Measurements from ENCODE around the gene RIBC1. TPM values are rescaled to one million over a fixed set of nuclear protein-coding genes. Genes with fewer than 3 reads are reported as not detected.

RIBC1 gene
- polyA plus RNA-seq, 2 of the 4 experiments (the other 2 are of a cell fraction) = 0.52 to 0.96 TPM

DNA sequence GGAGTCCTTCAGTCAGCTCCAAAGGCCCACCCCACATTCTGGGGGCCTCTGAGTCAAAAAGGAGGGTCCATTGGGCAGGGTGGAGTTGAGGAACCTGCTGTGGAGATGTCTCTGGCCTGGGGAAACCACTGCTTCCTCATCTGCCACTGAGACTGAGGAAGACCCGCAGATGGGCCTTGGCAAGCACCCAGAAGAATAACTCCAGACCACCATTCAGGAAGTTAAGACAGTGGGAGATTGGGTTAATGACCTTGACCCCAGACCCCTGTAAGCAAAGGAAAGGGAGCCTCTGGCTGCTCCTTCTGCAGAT lies 19.6 kb downstream of the RIBC1 start:
- TF ChIP-seq, protein P1, sequence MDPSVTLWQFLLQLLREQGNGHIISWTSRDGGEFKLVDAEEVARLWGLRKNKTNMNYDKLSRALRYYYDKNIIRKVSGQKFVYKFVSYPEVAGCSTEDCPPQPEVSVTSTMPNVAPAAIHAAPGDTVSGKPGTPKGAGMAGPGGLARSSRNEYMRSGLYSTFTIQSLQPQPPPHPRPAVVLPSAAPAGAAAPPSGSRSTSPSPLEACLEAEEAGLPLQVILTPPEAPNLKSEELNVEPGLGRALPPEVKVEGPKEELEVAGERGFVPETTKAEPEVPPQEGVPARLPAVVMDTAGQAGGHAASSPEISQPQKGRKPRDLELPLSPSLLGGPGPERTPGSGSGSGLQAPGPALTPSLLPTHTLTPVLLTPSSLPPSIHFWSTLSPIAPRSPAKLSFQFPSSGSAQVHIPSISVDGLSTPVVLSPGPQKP (IDR thresholded peaks at IDR 0.05; ENCODE audit: low read depth, low read length) = no peak
- TF ChIP-seq RNF2 (IDR thresholded peaks at IDR 0.05; ENCODE audit: borderline replicate concordance, low read depth) = no peak
- no peak for DNase-seq (ENCODE audit: low read depth in 1 of 2, low spot score in 1 of 2)
- Histone ChIP-seq H3K4me2 (peak overlapping the region; percentile 98), H3K27ac (peak overlapping the region; percentile 90 to 95), H3K4me3 (peak overlapping the region; percentile 46), H3K4me1 (peaks cover 11% of the 10 kb centered on the region), H3K9me3 (no peaks in the 10 kb centered on the region)
- ChIA-PET POLR2A (interaction anchor here (0.5 to 2.4 kb wide), 2 partner anchors 20 to 33 kb away, joined by 4 to 11 read pairs; partner anchors contain the start of genes RIBC1 and SMC1A), CTCF (interaction anchor here (0.7 to 2.3 kb wide), 3 partner anchors 8 to 129 kb away, joined by 3 to 5 read pairs (median 5); no protein-coding TSS in a partner anchor)
- WGBS (ENCODE audit: missing lambda C conversion rate) = no CpG with 5 or more reads among the region's 1 CpG
- FAIRE-seq = no peak
- ATAC-seq = no peak

DNA sequence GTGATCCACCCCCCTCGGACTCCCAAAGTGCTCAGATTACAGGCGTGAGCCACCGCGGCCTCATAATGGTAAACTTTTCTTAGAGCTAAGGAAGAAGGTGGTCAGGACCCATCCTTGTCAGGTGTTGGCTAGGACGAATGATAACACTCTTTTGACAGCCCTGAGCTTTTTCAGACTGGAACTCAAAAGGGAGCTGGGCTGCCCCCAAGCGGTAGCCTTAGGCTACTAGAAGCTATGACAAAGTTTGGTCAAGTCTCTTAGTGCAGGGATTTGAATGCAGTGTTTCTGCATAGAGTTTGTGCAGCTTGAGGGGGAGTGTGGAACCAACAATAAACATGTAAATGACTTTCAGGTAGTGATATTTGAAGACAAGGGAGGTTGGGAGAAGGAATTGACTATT lies 23.3 kb downstream of the RIBC1 start:
- ATAC-seq (peak; percentile 44 to 62; a peak in 4 of 6 replicates), DNase-seq (ENCODE audit: low read depth in 1 of 2, low spot score in 1 of 2) (peak; percentile 28 to 53), FAIRE-seq (no peak)
- no peak overlapping the region for H3K4me2 ChIP-seq
- no peak overlapping the region for H3K27ac ChIP-seq
- peaks cover 4% of the 10 kb centered on the region; the same call in 2 of the 3 replicates for H3K4me1 ChIP-seq
- no peak for TF ChIP-seq RNF2 (IDR thresholded peaks at IDR 0.05; ENCODE audit: borderline replicate concordance, low read depth)
- TF ChIP-seq RAD21 (conservative IDR thresholded peaks at IDR 0.05 in 1 of 2, IDR thresholded peaks at IDR 0.05 in 1 of 2) = peak; percentile 55 to 70
- no peak for TF ChIP-seq NPAS2 (CRISPR knock-in tag; IDR thresholded peaks at IDR 0.05; ENCODE audit: borderline replicate concordance)
- no peak for TF ChIP-seq JUNB (IDR thresholded peaks at IDR 0.05)
- TF ChIP-seq, protein P2, sequence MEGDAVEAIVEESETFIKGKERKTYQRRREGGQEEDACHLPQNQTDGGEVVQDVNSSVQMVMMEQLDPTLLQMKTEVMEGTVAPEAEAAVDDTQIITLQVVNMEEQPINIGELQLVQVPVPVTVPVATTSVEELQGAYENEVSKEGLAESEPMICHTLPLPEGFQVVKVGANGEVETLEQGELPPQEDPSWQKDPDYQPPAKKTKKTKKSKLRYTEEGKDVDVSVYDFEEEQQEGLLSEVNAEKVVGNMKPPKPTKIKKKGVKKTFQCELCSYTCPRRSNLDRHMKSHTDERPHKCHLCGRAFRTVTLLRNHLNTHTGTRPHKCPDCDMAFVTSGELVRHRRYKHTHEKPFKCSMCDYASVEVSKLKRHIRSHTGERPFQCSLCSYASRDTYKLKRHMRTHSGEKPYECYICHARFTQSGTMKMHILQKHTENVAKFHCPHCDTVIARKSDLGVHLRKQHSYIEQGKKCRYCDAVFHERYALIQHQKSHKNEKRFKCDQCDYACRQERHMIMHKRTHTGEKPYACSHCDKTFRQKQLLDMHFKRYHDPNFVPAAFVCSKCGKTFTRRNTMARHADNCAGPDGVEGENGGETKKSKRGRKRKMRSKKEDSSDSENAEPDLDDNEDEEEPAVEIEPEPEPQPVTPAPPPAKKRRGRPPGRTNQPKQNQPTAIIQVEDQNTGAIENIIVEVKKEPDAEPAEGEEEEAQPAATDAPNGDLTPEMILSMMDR (IDR thresholded peaks at IDR 0.05) = peak; percentile 54
- peak; percentile 43 for TF ChIP-seq SMC3 (IDR thresholded peaks at IDR 0.05)
- TF ChIP-seq HOXB13 (CRISPR knock-in tag; IDR thresholded peaks at IDR 0.05; ENCODE audit: low read depth) = no peak
- ChIA-PET POLR2A (interaction anchor here (1.1 kb wide), 1 partner anchor 23 kb away, joined by 3 read pairs; the partner anchor contains the start of gene RIBC1), CTCF (interaction anchor here (0.6 to 4.4 kb wide), 24 partner anchors 9 to 197 kb away, joined by 3 to 50 read pairs (median 5); no protein-coding TSS in a partner anchor)
- 0% methylated on average over 6 of the region's 6 CpGs for WGBS (ENCODE audit: missing lambda C conversion rate)
- H3K4me3 ChIP-seq = no peak overlapping the region
- no peaks in the 10 kb centered on the region for H3K9me3 ChIP-seq

DNA sequence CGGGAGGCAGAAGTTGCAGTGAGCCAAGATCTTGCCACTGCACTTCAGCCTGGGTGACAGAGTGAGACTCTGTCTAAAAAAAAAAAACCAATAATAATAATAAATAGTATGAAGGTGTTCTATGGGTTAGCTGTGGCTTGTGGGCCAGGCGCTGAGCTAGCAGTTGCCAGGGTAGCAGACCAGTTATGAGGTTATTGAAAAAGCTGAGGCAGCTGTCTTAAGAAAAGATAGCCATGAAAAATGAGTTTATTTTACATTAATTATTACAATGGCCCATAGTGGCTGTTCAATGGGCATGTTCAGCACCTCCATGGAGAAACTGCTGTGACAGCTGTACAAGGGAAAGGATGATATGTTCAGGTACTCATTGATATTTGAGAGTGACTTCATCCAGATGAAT lies 24.8 kb downstream of the RIBC1 start:
- WGBS (ENCODE audit: missing lambda C conversion rate) = 84% methylated on average over 2 of the region's 2 CpGs
- CTCF ChIA-PET = interaction anchor here (0.8 to 4.4 kb wide), 8 partner anchors 10 to 198 kb away, joined by 3 to 50 read pairs (median 8); no protein-coding TSS in a partner anchor

DNA sequence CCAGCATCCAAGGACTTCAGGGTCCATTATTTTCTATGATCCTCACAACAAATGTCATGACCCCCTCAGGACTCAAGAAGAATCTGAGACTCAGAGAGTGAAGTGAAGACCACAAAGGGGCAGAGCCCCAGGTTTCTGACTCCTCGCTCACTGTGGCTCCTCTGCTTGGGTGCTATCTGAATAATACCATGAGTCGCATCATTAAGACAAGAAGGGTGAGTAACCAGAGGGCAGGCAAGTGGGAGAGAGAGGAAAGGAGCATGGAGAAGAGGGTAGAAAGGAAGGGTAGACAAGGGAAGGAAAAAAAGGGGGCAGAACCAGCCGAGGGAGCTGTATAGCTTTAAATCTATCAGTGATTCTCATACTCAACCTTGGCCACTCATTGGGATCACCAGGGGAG lies 27.0 kb downstream of the RIBC1 start:
- Histone ChIP-seq H3K4me1 (no peaks in the 10 kb centered on the region), H3K4me3 (no peak overlapping the region), H3K27ac (no peak overlapping the region), H3K4me2 (no peak overlapping the region), H3K9me3 (no peaks in the 10 kb centered on the region)
- POLR2A ChIA-PET = no interaction called here
- DNase-seq (ENCODE audit: low read depth in 1 of 2, low spot score in 1 of 2) (no peak), FAIRE-seq (no peak), ATAC-seq (no peak)
- TF ChIP-seq, protein P3, sequence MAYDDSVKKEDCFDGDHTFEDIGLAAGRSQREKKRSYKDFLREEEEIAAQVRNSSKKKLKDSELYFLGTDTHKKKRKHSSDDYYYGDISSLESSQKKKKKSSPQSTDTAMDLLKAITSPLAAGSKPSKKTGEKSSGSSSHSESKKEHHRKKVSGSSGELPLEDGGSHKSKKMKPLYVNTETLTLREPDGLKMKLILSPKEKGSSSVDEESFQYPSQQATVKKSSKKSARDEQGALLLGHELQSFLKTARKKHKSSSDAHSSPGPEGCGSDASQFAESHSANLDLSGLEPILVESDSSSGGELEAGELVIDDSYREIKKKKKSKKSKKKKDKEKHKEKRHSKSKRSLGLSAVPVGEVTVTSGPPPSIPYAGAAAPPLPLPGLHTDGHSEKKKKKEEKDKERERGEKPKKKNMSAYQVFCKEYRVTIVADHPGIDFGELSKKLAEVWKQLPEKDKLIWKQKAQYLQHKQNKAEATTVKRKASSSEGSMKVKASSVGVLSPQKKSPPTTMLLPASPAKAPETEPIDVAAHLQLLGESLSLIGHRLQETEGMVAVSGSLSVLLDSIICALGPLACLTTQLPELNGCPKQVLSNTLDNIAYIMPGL (CRISPR knock-in tag; IDR thresholded peaks at IDR 0.05; ENCODE audit: borderline replicate concordance) = no peak
- TF ChIP-seq, protein P4, sequence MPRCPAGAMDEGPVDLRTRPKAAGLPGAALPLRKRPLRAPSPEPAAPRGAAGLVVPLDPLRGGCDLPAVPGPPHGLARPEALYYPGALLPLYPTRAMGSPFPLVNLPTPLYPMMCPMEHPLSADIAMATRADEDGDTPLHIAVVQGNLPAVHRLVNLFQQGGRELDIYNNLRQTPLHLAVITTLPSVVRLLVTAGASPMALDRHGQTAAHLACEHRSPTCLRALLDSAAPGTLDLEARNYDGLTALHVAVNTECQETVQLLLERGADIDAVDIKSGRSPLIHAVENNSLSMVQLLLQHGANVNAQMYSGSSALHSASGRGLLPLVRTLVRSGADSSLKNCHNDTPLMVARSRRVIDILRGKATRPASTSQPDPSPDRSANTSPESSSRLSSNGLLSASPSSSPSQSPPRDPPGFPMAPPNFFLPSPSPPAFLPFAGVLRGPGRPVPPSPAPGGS (IDR thresholded peaks at IDR 0.05) = no peak
- 69% methylated on average over 3 of the region's 3 CpGs for WGBS (ENCODE audit: missing lambda C conversion rate)
- CTCF ChIA-PET = interaction anchor here (1.0 to 1.2 kb wide), 2 partner anchors 12 to 33 kb away, joined by 5 to 6 read pairs; no protein-coding TSS in a partner anchor

More for the DNA sequence above, 24.8 kb downstream of the RIBC1 start:
- H3K4me2 ChIP-seq = no peak overlapping the region
- FAIRE-seq (no peak), ATAC-seq (no peak), DNase-seq (ENCODE audit: low read depth in 1 of 2, low spot score in 1 of 2) (no peak)
- no peak for TF ChIP-seq PHF8 (IDR thresholded peaks at IDR 0.05; ENCODE audit: borderline replicate concordance, low read depth)
- TF ChIP-seq, protein P5, sequence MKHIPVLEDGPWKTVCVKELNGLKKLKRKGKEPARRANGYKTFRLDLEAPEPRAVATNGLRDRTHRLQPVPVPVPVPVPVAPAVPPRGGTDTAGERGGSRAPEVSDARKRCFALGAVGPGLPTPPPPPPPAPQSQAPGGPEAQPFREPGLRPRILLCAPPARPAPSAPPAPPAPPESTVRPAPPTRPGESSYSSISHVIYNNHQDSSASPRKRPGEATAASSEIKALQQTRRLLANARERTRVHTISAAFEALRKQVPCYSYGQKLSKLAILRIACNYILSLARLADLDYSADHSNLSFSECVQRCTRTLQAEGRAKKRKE (CRISPR knock-in tag; IDR thresholded peaks at IDR 0.05; ENCODE audit: low read depth) = no peak
- no peak for TF ChIP-seq HEYL (CRISPR knock-in tag; IDR thresholded peaks at IDR 0.05)
- TF ChIP-seq RCOR1 (IDR thresholded peaks at IDR 0.05; ENCODE audit: low read depth, low read length) = no peak
- TF ChIP-seq, protein P6, sequence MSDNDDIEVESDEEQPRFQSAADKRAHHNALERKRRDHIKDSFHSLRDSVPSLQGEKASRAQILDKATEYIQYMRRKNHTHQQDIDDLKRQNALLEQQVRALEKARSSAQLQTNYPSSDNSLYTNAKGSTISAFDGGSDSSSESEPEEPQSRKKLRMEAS (IDR thresholded peaks at IDR 0.05) = no peak
- no peak for TF ChIP-seq ZC3H11A (IDR thresholded peaks at IDR 0.05)
- TF ChIP-seq FOXS1 (CRISPR knock-in tag; IDR thresholded peaks at IDR 0.05) = no peak
- TF ChIP-seq FOSL2 (IDR thresholded peaks at IDR 0.05) = no peak
- no peak for TF ChIP-seq FOSL2 (CRISPR knock-in tag; IDR thresholded peaks at IDR 0.05)
- H3K27ac ChIP-seq = no peak overlapping the region
- H3K9me3 ChIP-seq = no peaks in the 10 kb centered on the region
- POLR2A ChIA-PET = interaction anchor here (0.6 kb wide), 1 partner anchor 144 kb away, joined by 3 read pairs; no protein-coding TSS in a partner anchor
- H3K4me1 ChIP-seq = peaks cover 1% of the 10 kb centered on the region; the same call in 2 of the 3 replicates
- H3K4me3 ChIP-seq = no peak overlapping the region

Data from A549 (cell line).